Nephron (organoid): ENCODE measurements around the gene CES4A.
A peak's percentile ranks its signal among the peaks of the same experiment; 100 is the strongest.

Experiments used
- H3K27ac Mint-ChIP-seq, 3 experiments: 2 replicates each; pipeline ENCODE4 v1.8.0; 2020; ENCODE audit warnings: mixed read lengths in 3 of 3, mild to moderate bottlenecking in 2 of 3, moderate library complexity in 1 of 3
- H3K27me3 Mint-ChIP-seq: 2 replicates; pipeline ENCODE4 v1.8.0; 2021; ENCODE audit warnings: low read depth, mild to moderate bottlenecking, moderate library complexity, mixed read lengths
- H3K36me3 Mint-ChIP-seq: 2 replicates; pipeline ENCODE4 v1.8.0; 2020; ENCODE audit warnings: low read depth, mixed read lengths
- H3K4me1 Mint-ChIP-seq: 2 replicates; pipeline ENCODE4 v1.8.0; 2020; ENCODE audit warnings: mixed read lengths
- H3K4me3 Mint-ChIP-seq, 3 experiments: 2 replicates each; pipeline ENCODE4 v1.8.0; 2020; ENCODE audit warnings: mild to moderate bottlenecking in 3 of 3, mixed read lengths in 3 of 3, moderate library complexity in 2 of 3
- H3K9me3 Mint-ChIP-seq: 2 replicates; pipeline ENCODE4 v1.8.0; 2020; ENCODE audit warnings: mixed read lengths
- TF ChIP-seq, protein P1 (sequence below), 3 experiments: fragments of 200-600 bp; sonication (generic); IDR thresholded peaks; one replicate each; pipeline ENCODE4 v1.5.0; 2021; ENCODE audit warnings: antibody characterized with exemption in 3 of 3; ENCODE audit not compliant: unreplicated experiment in 3 of 3

Gene CES4A

GRCh38 chr16:67028167-67028695 lies 39.8 kb downstream of the CES4A start:
- no peaks in the 10 kb centered on the region for H3K27me3 Mint-ChIP-seq
- TF ChIP-seq, protein P1, sequence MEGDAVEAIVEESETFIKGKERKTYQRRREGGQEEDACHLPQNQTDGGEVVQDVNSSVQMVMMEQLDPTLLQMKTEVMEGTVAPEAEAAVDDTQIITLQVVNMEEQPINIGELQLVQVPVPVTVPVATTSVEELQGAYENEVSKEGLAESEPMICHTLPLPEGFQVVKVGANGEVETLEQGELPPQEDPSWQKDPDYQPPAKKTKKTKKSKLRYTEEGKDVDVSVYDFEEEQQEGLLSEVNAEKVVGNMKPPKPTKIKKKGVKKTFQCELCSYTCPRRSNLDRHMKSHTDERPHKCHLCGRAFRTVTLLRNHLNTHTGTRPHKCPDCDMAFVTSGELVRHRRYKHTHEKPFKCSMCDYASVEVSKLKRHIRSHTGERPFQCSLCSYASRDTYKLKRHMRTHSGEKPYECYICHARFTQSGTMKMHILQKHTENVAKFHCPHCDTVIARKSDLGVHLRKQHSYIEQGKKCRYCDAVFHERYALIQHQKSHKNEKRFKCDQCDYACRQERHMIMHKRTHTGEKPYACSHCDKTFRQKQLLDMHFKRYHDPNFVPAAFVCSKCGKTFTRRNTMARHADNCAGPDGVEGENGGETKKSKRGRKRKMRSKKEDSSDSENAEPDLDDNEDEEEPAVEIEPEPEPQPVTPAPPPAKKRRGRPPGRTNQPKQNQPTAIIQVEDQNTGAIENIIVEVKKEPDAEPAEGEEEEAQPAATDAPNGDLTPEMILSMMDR (IDR thresholded peaks at IDR 0.05; ENCODE audit: unreplicated experiment in 3 of 3), result no peak
- peaks cover 20% of the 10 kb centered on the region for H3K36me3 Mint-ChIP-seq
- peaks cover 52% of the 10 kb centered on the region for H3K4me1 Mint-ChIP-seq
- peak overlapping the region; percentile 81 to 87 (median 83) for H3K4me3 Mint-ChIP-seq
- H3K9me3 Mint-ChIP-seq, result no peaks in the 10 kb centered on the region
- H3K27ac Mint-ChIP-seq, result peak overlapping the region; percentile 78 to 93 (median 90)

DNA sequence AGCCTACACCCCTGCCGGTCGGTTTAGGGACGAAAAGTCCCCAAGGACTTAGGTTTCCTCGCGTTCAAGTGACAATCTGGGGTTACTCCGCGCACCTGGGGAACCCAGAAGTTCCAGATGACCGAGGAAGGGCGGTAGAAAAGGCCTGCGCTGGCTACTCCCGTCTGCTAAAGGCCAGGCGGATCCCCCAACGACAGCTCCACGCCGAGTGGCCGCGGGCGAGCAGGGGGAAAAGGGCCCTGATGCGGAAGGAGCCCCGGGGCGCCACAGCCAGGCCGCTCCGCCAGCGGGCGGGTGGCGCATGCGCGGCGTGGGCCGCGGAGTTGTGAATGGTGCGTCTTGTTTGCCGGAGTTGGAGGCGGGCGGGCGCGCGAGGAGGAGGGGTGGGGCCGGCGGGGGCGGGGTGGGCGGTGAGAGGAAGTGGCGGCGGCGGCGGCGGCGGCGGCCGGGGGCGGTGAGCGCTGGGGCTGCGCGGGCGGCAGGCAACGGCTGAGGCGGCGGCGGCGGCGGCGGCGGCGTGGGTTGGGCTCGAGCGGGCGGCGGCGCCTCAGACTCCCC lies 40.4 kb downstream of the CES4A start, which contains the start of gene CBFB:
Gene CBFB, plus strand, starts transcription at position 454 of the 558 bp plus-strand sequence. CDS start 259 bp downstream, outside the sequence.
- Mint-ChIP-seq H3K4me1 (peaks cover 51% of the 10 kb centered on the region), H3K9me3 (no peaks in the 10 kb centered on the region), H3K27me3 (no peaks in the 10 kb centered on the region), H3K27ac (peak within 1 kb of the TSS; percentile 83 to 93 (median 92)), H3K36me3 (peaks cover 20% of the 10 kb centered on the region), H3K4me3 (peak within 1 kb of the TSS; percentile 91 to 96 (median 94))
- TF ChIP-seq, protein P1 (IDR thresholded peaks at IDR 0.05; ENCODE audit: unreplicated experiment in 3 of 3), result no peak

GRCh38 chr16:67029254-67030096 lies 41.1 kb downstream of the CES4A start:
- TF ChIP-seq, protein P1 (IDR thresholded peaks at IDR 0.05; ENCODE audit: unreplicated experiment in 3 of 3), result no peak
- H3K36me3 Mint-ChIP-seq, result peaks cover 22% of the 10 kb centered on the region
- no peaks in the 10 kb centered on the region for H3K27me3 Mint-ChIP-seq
- peak overlapping the region; percentile 83 to 93 (median 92) for H3K27ac Mint-ChIP-seq
- no peaks in the 10 kb centered on the region for H3K9me3 Mint-ChIP-seq
- peak overlapping the region; percentile 91 to 96 (median 94) for H3K4me3 Mint-ChIP-seq
- peaks cover 48% of the 10 kb centered on the region for H3K4me1 Mint-ChIP-seq

GRCh38 chr16:67030221-67030962 lies 42.0 kb downstream of the CES4A start:
- H3K36me3 Mint-ChIP-seq, result peaks cover 25% of the 10 kb centered on the region
- TF ChIP-seq, protein P1 (IDR thresholded peaks at IDR 0.05; ENCODE audit: unreplicated experiment in 3 of 3), result no peak
- no peaks in the 10 kb centered on the region for H3K9me3 Mint-ChIP-seq
- peak overlapping the region; percentile 83 to 93 (median 92) for H3K27ac Mint-ChIP-seq
- H3K4me1 Mint-ChIP-seq, result peaks cover 46% of the 10 kb centered on the region
- no peaks in the 10 kb centered on the region for H3K27me3 Mint-ChIP-seq
- H3K4me3 Mint-ChIP-seq, result peak overlapping the region; percentile 91 to 96 (median 94)

GRCh38 chr16:67034487-67034886 lies 46.1 kb downstream of the CES4A start:
- peaks cover 38% of the 10 kb centered on the region for H3K36me3 Mint-ChIP-seq
- H3K27ac Mint-ChIP-seq, result peak overlapping the region in 2 of 3 experiments; percentile 1 to 37
- H3K4me3 Mint-ChIP-seq, result peak overlapping the region in 1 of 3 experiments; percentile 13
- TF ChIP-seq, protein P1 (IDR thresholded peaks at IDR 0.05; ENCODE audit: unreplicated experiment in 3 of 3), result no peak
- H3K27me3 Mint-ChIP-seq, result no peaks in the 10 kb centered on the region
- H3K9me3 Mint-ChIP-seq, result no peaks in the 10 kb centered on the region
- H3K4me1 Mint-ChIP-seq, result peaks cover 50% of the 10 kb centered on the region
